Right kidney (tissue), 1 donor: ENCODE measurements around the gene ZNF358.

Experiments used
- DNase-seq: peaks from one replicate; pipeline ENCODE4 v3.0.0-alpha.2; 2016

Gene ZNF358

DNA sequence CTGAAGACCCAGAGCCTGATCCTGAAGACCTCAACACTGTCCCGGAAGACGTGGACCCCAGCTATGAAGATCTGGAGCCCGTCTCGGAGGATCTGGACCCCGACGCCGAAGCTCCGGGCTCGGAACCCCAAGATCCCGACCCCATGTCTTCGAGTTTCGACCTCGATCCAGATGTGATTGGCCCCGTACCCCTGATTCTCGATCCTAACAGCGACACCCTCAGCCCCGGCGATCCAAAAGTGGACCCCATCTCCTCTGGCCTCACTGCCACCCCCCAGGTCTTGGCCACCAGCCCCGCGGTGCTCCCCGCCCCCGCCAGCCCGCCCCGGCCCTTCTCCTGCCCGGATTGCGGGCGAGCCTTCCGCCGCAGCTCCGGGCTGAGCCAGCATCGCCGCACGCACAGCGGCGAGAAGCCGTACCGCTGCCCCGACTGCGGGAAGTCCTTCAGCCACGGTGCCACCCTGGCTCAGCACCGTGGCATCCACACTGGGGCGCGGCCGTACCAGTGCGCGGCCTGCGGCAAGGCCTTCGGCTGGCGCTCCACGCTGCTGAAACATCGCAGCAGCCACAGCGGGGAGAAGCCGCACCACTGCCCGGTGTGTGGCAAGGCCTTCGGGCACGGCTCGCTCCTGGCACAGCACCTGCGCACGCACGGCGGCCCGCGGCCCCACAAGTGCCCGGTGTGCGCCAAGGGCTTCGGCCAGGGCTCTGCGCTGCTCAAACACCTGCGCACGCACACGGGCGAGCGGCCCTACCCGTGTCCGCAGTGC lies 3.6 kb downstream of the ZNF358 start:
- DNase-seq = no peak

DNA sequence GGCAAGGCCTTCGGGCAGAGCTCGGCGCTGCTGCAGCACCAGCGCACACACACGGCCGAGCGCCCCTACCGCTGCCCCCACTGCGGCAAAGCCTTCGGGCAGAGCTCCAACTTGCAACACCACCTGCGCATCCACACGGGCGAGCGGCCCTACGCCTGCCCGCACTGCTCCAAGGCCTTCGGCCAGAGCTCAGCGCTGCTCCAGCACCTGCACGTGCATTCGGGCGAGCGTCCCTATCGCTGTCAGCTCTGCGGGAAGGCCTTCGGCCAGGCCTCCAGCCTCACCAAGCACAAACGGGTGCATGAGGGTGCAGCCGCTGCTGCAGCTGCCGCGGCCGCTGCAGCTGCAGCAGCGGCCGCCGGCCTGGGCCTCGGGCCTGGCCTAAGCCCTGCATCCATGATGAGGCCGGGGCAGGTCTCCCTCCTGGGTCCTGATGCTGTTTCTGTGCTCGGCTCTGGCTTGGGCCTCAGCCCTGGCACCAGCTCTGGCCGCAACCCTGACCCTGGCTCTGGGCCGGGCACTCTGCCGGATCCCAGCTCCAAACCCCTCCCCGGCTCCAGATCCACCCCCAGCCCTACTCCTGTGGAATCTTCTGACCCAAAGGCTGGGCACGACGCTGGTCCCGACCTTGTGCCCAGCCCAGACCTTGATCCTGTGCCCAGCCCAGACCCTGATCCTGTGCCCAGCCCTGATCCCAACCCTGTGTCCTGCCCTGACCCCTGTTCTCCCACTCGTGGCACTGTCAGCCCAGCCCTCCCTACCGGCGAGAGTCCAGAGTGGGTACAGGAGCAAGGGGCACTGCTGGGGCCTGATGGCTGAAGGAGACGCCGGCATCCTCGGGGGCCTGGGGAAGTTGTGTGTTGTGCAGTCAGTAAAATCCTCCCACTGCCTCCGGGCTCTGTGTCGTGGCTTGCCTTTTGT lies 4.5 kb downstream of the ZNF358 start:
- no peak for DNase-seq

- DNase-seq = no peak
Measured at GRCh38 chr19:7521551-7522071, 5.7 kb downstream of the ZNF358 start.

- peak; percentile 92 for DNase-seq
Measured at GRCh38 chr19:7522072-7522922, 6.4 kb downstream of the ZNF358 start, which contains the start of gene MCOLN1. Gene MCOLN1, plus strand, starts transcription at chr19:7522624. Its CDS starts 127 bp downstream, at chr19:7522751.

DNA sequence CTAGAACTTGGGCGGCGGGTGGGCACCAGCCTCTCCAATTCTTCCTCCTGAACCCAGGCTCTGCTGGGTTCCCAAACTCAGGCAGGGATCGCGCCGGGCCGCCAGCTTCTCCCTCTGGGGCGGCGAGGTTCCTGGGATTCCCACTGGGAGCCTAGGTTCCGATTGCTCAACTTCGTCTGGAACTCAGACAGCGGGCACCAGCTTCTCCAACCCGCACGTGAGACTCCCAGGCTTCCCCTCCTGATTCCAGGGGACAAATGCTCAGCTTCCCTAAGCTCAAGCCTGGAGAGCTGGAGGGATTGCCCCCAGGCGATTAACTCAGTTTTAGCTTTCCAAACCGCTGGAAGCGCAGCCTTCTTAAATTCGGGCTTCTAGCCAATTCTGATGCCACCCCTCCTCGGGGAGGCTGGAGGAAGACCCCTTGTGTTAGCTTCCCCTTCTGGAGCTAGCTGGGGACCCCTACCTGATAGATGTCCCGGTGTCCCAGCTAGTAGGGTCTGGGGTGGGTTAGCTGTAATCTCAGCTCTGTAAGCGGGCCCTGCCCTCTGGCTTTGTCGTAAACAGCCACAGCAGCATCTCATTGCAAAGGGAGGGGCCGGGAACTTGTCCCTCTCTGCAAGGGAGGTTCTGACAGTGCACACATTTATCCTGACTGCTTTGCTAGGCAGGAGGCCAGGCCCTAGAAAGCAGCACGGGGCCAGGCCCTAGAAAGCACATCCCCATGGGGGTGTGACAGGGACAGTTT lies 7.2 kb downstream of the ZNF358 start:
- DNase-seq = no peak

DNA sequence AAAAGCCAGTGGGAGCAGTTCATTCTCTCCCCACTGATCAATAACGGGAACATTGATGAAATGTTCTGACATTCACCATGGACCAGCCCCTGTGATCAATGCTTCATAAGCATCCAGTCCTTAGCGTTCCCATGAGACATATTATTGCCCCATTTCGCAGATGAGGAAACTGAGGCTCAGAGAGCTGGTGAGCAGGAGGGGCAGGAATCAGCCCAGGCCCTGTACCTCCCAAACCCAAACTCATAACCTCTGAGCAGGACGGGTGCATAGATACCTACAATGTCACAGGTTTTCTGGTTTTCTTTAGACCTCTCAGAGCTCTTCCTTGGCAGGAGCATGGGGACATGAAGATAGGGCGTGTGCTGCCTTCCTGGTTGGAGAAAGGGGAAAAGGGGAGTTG lies 8.6 kb downstream of the ZNF358 start:
- DNase-seq = no peak

- DNase-seq = no peak
Measured at GRCh38 chr19:7524992-7525739, 9.3 kb downstream of the ZNF358 start.

DNA sequence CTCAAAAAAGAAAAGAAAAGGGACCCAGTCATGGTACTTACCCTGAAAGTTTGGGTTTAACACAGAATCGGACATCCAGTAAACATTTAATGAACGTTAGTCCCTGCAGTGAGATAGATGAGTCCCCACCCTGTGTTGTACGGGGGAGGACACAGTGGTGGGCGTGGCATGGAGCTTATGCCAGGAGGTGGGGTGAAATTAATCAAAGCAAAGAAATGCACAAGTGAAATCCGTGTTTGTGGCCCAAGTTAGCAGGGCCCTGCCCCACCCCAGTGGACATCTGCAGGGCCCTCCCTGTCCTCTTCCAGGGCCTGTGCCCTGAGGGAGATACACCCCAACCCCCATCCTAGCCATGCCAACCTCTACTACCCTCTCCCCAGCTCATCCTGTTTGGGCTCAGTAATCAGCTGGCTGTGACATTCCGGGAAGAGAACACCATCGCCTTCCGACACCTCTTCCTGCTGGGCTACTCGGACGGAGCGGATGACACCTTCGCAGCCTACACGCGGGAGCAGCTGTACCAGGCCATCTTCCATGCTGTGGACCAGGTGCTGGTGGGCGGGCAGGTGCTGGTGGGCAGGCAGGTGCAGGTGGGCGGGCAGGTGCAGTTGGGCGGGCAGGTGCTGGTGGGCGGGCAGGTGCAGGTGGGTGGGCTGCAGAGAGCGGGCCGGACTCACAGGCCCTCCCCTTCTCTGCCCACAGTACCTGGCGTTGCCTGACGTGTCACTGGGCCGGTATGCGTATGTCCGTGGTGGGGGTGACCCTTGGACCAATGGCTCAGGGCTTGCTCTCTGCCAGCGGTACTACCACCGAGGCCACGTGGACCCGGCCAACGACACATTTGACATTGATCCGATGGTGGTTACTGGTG lies 10.4 kb downstream of the ZNF358 start:
- DNase-seq = no peak

DNA sequence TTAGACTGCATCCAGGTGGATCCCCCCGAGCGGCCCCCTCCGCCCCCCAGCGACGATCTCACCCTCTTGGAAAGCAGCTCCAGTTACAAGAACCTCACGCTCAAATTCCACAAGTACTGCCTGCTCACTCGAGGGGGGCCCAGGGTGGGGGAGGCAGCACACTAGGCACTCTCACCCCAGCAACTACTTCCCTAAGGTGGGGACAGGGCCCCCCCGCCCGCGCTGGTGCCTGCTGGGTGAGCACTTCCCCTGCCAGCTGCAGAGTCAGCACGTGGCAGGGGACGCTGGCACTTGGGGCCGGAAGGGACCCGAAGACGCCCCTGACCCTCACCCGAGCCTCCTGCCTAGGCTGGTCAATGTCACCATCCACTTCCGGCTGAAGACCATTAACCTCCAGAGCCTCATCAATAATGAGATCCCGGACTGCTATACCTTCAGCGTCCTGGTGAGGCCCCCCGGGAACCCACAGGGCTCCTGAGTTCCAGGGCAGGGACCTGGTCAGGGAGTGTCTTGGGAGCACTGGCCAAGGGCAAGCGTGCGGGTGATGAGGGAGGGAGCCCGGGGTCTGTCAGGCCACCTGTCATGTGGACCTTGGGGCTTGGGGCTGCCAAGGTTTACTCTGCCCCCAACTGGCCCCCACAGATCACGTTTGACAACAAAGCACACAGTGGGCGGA lies 11.8 kb downstream of the ZNF358 start:
- DNase-seq = no peak

DNA sequence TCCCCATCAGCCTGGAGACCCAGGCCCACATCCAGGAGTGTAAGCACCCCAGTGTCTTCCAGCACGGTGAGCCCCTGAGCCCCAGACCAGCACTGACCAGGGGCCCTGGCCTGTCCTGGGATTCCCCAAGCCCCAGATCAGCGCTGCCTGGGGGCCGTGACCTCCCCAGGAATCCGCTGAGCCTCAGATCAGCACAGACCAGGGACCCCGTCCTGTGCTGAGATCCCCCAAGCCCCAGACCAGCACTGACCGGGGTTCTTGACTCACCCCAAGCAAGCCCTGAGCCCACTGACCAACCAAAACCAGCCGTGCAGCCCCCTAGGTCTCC lies 12.3 kb downstream of the ZNF358 start:
- DNase-seq = no peak

DNA sequence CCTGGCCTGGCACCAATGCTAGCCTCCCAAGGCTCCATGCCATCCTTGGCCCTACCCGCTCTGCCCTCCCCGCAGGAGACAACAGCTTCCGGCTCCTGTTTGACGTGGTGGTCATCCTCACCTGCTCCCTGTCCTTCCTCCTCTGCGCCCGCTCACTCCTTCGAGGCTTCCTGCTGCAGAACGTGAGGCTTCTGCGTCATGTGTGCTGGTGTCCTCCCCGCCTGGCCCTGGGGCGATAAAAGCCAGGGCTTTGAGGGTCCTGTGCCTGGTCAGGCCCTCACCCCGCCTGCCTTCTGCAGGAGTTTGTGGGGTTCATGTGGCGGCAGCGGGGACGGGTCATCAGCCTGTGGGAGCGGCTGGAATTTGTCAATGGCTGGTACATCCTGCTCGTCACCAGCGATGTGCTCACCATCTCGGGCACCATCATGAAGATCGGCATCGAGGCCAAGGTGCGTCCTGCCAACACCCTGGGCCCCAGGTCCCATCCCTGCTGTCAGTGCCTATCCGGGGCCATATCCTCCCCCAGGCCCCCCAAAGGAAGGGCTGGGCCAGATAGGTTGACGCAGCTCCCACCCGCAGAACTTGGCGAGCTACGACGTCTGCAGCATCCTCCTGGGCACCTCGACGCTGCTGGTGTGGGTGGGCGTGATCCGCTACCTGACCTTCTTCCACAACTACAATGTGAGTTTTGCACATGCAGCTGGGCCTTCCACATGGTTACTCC lies 12.8 kb downstream of the ZNF358 start:
- DNase-seq = no peak

DNA sequence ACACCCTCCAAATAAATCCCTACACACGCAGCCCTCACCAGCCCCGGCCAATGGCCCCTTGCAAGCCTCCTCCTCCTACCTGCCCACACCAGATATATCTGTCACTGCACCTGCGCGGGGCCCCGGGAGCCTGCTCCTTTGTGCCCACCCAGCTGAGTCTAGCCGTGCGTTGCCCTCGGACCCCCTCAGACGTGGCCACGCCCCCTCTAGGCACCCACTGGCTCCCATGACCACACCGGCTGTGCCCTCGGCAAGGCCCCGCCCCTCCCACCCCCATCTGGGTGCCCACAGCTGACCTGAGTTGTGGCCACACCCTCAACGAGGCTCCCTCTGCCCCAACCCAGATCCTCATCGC lies 13.3 kb downstream of the ZNF358 start:
- no peak for DNase-seq

- no peak for DNase-seq
Measured at GRCh38 chr19:7529610-7530490, 13.9 kb downstream of the ZNF358 start.

DNA sequence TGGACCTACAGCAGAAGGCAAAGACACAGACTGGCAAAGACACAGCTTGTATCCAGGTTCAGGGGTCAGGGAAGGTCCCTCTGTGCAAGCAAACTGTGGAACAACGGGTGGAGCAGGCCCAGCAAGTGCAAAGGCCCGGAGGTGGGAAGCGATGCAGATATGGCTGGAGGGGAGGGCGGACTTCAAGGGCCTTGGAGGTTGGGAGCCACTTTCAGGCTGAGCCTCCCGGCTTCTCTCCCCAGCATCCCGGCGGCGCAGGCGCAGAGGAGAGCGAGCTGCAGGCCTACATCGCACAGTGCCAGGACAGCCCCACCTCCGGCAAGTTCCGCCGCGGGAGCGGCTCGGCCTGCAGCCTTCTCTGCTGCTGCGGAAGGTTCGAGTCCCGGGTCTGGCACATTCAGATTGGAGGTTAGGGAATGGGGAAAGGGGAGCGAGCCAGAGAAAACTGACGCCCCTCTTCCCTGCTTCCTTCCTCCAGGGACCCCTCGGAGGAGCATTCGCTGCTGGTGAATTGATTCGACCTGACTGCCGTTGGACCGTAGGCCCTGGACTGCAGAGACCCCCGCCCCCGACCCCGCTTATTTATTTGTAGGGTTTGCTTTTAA lies 17.5 kb downstream of the ZNF358 start:
- peak; percentile 61 for DNase-seq

GRCh38 chr19:7533925-7534480 lies 18.1 kb downstream of the ZNF358 start:
- peak; percentile 81 for DNase-seq

DNA sequence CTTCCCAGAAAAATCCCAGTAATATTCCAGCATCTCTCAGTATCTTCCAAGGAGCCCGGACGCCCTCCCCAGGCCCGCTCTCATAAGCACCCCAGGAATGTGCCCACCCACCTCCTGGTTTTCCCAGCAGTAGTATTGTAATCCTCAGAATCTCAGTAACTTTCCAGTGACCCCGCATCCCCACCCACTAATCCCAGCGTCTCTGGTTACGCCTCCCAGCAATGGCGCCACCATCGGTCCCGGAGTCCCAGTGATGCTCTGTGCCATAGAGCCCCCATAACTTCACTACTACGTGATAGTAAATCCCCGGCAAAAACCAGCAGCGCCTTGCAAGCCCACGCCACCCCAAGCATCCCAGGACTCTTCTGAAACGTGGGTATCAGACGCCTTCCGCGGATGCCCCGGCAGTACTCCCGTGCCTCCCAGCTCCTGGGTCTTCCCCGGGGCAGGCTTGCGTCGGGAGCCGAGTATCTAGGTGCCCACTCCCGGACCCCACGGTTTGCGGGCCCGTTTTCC lies 18.7 kb downstream of the ZNF358 start:
- peak; percentile 77 for DNase-seq
